Peyer's patch (tissue), 4 donors: ENCODE data around the gene C11orf97. TPM values are rescaled to one million over a fixed set of nuclear protein-coding genes. Genes with fewer than 3 reads are reported as not detected.

Experiments
- DNase-seq, 3 donors: peaks; one replicate each; pipeline ENCODE4 v3.0.0-alpha.2; 2017 to 2019
- H3K27ac ChIP-seq, 4 donors: fragments of 200-600 bp; sonication (generic); one replicate each; pipeline ENCODE4 v1.5.1; 2016 to 2019
- H3K27me3 ChIP-seq, 2 donors: fragments of 200-600 bp; sonication (generic); one replicate each; pipeline ENCODE4 v1.5.1; 2019
- H3K36me3 ChIP-seq, 3 donors: fragments of 200-600 bp; sonication (generic); one replicate each; pipeline ENCODE4 v1.5.1; 2016 to 2019
- H3K4me1 ChIP-seq, 4 donors: fragments of 200-600 bp; sonication (generic); one replicate each; pipeline ENCODE4 v1.5.1; 2016 to 2019
- H3K4me3 ChIP-seq, 4 donors: fragments of 200-600 bp; sonication (generic); 1 replicate in 3 of 4; 2 replicates in 1 of 4; pipeline ENCODE4 v1.5.1; 2016 to 2019; ENCODE audit warnings: mild to moderate bottlenecking in 1 of 4
- H3K9me3 ChIP-seq, 4 donors: fragments of 200-600 bp; sonication (generic); one replicate each; pipeline ENCODE4 v1.5.1; 2016 to 2019; ENCODE audit warnings: mild to moderate bottlenecking in 1 of 4
- POLR2A ChIP-seq, 2 donors: fragments of 450-650 bp; IDR thresholded peaks; one replicate each; pipeline ENCODE4 v1.5.1; 2017; ENCODE audit warnings: antibody characterized with exemption in 2 of 2, mild to moderate bottlenecking in 2 of 2, moderate library complexity in 2 of 2
- total RNA-seq, 4 donors: library from RNA; depleted of rRNA; stranded (reverse); fragments of >200 nt; gene quantifications; one replicate each; pipeline ENCODE4 v1.1.0, GENCODE V29; 2016
- TF ChIP-seq, protein P1 (sequence below), 6 experiments: fragments of 450-650 bp in 4 of 6; fragments of 200-600 bp in 2 of 6; sonication (generic) in 1 of 6; IDR thresholded peaks; one replicate each; pipeline ENCODE4 v1.5.1; 2017 to 2019; ENCODE audit warnings: antibody characterized with exemption in 6 of 6, mild to moderate bottlenecking in 3 of 6, moderate library complexity in 1 of 6

C11orf97 gene
- total RNA-seq, 4 donors from 2014 or later, result not detected

DNA sequence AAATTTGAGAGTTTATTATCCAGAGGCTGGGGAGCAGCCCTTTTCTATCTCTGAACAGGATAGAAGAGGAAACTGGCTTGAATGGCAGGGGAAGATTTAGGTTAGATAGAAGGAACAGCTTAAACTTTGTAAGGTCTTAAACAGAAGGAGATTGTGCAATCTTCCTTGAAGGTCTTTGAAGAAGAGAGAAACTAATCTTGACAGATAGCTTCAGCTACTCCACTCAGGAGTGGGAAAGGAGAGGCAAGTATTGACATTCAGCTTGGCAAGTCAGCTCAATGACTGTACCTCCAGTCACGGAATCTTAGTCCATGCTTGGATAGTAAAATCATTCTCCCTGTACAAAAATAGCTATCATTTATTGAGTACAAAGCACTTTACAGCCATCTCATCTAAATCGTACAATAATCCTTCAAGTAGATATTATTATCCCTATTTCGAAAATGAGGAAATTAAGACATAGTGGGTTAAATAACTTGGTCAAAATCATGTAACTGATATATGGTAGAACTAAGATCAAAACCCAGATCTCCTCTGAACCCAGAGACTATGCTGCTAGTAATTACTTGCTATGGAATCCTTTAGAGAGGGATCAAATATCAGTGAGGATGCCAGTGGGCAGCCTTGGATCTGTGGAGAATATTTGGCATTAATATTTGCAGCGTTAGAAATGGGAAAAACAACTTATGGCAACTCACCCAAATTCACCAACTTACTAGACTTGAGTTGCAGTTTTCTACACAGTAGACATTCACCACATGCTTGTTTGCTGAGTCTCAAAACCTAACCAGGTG, 14.6 kb downstream of the C11orf97 start:
- DNase-seq, result no peak
- Histone ChIP-seq H3K4me3 (no peak overlapping the region), H3K4me1 (peaks cover 0 to 7% (median 0%) of the 10 kb centered on the region in 4 donors), H3K36me3 (no peaks in the 10 kb centered on the region), H3K9me3 (no peaks in the 10 kb centered on the region), H3K27me3 (no peaks in the 10 kb centered on the region), H3K27ac (no peak overlapping the region)
- TF ChIP-seq, protein P1, sequence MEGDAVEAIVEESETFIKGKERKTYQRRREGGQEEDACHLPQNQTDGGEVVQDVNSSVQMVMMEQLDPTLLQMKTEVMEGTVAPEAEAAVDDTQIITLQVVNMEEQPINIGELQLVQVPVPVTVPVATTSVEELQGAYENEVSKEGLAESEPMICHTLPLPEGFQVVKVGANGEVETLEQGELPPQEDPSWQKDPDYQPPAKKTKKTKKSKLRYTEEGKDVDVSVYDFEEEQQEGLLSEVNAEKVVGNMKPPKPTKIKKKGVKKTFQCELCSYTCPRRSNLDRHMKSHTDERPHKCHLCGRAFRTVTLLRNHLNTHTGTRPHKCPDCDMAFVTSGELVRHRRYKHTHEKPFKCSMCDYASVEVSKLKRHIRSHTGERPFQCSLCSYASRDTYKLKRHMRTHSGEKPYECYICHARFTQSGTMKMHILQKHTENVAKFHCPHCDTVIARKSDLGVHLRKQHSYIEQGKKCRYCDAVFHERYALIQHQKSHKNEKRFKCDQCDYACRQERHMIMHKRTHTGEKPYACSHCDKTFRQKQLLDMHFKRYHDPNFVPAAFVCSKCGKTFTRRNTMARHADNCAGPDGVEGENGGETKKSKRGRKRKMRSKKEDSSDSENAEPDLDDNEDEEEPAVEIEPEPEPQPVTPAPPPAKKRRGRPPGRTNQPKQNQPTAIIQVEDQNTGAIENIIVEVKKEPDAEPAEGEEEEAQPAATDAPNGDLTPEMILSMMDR (IDR thresholded peaks at IDR 0.05), result no peak
- TF ChIP-seq POLR2A (IDR thresholded peaks at IDR 0.05), result no peak

DNA sequence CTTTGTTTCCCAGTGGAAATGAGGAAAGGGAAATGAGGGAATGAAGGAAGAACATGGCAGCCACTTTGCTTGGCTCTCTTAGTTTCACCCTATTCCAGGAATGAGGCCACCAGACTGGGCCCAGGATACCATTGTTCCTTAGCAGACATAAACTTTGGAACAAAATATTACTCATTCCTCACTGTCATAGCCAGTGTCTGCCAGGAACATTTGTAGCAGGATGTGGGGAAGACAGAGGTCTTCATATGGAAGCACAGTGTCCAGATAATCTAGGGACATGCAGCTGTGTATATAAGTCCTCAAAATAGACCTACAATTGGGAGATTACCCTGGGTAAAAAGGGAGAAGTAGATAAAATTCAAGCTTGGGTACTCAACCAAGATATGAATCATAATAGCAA, 16.3 kb downstream of the C11orf97 start:
- DNase-seq, result no peak
- no peak for TF ChIP-seq POLR2A (IDR thresholded peaks at IDR 0.05)
- TF ChIP-seq, protein P1 (IDR thresholded peaks at IDR 0.05), result no peak
- no peaks in the 10 kb centered on the region for H3K27me3 ChIP-seq

DNA sequence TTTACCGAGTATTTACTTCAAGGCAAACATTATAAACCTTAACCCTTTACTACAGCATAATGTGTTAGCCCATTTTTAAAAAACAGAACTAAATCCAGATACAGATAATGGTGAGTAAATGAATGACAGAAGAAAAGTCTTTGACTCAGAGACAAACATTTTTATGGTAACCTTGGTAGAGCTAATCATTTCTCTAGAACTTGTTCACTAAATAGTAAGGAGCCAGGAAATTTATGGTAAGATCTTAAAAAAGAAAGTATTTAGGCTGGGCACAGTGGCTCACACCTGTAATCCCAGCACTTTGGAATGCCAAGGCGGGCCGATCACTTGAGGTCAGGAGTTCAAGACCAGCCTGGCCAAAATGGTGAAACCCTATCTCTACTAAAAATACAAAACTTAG, 19.9 kb downstream of the C11orf97 start:
- no peaks in the 10 kb centered on the region for H3K27me3 ChIP-seq
- peaks cover 0 to 6% (median 0%) of the 10 kb centered on the region in 4 donors for H3K4me1 ChIP-seq
- no peaks in the 10 kb centered on the region for H3K9me3 ChIP-seq
- no peaks in the 10 kb centered on the region for H3K36me3 ChIP-seq
- H3K4me3 ChIP-seq, result no peak overlapping the region
- TF ChIP-seq POLR2A (IDR thresholded peaks at IDR 0.05), result no peak
- no peak for DNase-seq
- H3K27ac ChIP-seq, result no peak overlapping the region

More for the DNA sequence above, 16.3 kb downstream of the C11orf97 start:
- H3K36me3 ChIP-seq, result no peaks in the 10 kb centered on the region
- no peak overlapping the region for H3K4me3 ChIP-seq
- no peaks in the 10 kb centered on the region for H3K9me3 ChIP-seq
- peaks cover 0 to 7% (median 0%) of the 10 kb centered on the region in 4 donors for H3K4me1 ChIP-seq
- no peak overlapping the region for H3K27ac ChIP-seq

DNA sequence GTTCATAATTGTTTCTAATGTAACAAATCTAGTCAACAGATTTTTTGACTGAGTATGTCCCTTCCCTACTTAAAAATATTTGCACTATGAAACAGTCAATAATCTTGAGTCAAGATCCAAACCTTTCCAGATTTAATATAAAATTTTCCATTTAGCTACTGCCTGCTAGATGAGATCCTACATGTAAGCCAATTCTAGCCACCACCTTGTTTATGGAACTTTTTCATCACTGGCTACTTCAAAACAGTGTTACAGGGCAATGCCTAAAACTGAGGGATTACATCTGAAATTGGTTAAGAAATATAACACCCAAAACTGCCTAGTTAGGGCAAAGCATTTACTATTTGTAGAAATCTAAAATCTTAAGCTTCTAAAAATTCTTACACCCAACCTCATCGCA, 20.9 kb downstream of the C11orf97 start:
- Histone ChIP-seq H3K36me3 (no peaks in the 10 kb centered on the region), H3K27ac (no peak overlapping the region), H3K4me3 (no peak overlapping the region), H3K9me3 (no peaks in the 10 kb centered on the region), H3K27me3 (no peaks in the 10 kb centered on the region), H3K4me1 (peaks cover 0 to 11% (median 2%) of the 10 kb centered on the region in 4 donors)
- DNase-seq, result no peak
- TF ChIP-seq, protein P1 (IDR thresholded peaks at IDR 0.05), result no peak

DNA sequence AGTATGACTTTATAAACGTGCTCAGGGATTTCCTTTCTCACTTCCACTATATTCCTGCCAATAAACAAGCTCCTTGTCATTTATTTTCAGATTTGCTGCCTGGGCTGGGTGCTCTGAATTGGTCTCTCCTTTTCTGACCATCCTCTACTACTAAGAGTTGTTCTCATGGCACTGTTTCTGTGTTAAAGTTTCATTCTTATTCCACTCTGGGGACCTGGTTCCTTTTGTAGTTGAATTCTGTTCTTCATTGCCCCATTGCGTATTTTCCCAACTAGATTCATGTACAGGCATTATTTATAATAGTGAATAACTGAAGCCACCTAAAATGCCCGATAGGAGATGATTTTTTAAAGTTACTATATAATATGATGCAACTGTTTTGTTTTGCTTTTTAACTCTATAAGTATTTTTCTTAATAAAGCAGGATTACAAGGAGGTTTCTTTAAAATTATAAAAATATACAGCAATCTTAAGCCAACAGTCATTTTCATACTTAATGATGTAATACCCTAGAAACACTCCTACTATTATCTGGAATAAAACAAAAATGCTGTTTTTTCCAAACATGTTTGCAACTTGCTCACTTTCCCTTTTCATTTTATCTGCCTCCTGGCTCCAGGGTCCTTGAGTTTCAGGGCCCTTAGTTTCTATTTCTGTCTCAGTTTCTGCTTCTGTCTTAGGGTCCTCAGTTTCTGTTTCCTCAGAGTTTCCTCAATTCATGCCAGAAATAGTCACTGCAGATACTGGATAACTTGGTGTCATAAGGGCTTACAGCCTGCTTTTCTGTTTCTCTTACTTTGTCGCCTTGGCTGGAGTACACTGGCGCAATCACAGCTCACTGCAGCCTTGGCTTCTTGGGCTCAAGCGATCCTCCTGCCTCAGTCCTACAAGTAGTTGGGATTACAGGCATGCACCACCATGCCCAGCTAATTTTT, 21.7 kb downstream of the C11orf97 start:
- H3K27me3 ChIP-seq, result no peaks in the 10 kb centered on the region
- no peak for DNase-seq
- H3K4me3 ChIP-seq, result no peak overlapping the region
- TF ChIP-seq POLR2A (IDR thresholded peaks at IDR 0.05), result no peak
- TF ChIP-seq, protein P1 (IDR thresholded peaks at IDR 0.05), result no peak
- no peak overlapping the region for H3K27ac ChIP-seq
- H3K36me3 ChIP-seq, result no peaks in the 10 kb centered on the region
- H3K4me1 ChIP-seq, result peaks cover 0 to 11% (median 2%) of the 10 kb centered on the region in 4 donors
- H3K9me3 ChIP-seq, result no peaks in the 10 kb centered on the region

DNA sequence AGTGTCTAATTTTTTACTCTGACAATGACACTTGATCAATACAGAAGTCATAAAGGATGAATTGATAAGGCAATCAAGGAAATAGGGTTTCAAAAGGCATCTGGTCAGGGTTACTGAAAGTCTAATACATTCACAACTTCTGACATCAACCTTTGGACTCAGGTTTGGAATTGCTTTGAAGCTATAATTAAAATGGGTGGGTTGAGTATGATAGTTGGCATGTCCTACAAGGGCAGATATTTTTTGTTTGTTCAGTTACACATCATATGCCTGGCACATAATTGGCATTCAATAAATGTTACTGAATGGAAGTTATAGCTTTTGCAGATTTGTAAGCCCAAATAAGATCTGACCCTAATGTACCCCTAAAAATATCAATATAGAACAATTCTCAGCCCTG, 24.1 kb downstream of the C11orf97 start:
- Histone ChIP-seq H3K4me3 (no peak overlapping the region), H3K4me1 (peaks cover 0 to 11% (median 2%) of the 10 kb centered on the region in 4 donors), H3K9me3 (no peaks in the 10 kb centered on the region), H3K27me3 (no peaks in the 10 kb centered on the region), H3K36me3 (no peaks in the 10 kb centered on the region), H3K27ac (peak overlapping the region in 2 of 4 donors; percentile 7 to 44)
- DNase-seq, result no peak
- TF ChIP-seq POLR2A (IDR thresholded peaks at IDR 0.05), result no peak
